Neural cell (in vitro differentiated cells): ENCODE results near the gene C3orf49. TPM values are rescaled to one million over a fixed set of nuclear protein-coding genes. Genes with fewer than 3 reads are reported as not detected.

Experiments
- H2AFZ ChIP-seq: fragments of 200-600, 300-800 bp; sonication (generic), shearing (Covaris generic); 2 replicates; pipeline ENCODE4 v1.6.0; 2014; ENCODE audit warnings: low read depth, mild to moderate bottlenecking, antibody characterized with exemption, low read length, moderate library complexity
- H3F3A ChIP-seq: fragments of 200-600 bp; shearing (Covaris generic); 2 replicates; pipeline ENCODE4 v1.6.1; 2016; ENCODE audit warnings: mild to moderate bottlenecking, moderate library complexity, mixed read lengths, antibody characterized with exemption, low read length; ENCODE audit not compliant: insufficient read depth, poor library complexity, severe bottlenecking
- H3K27ac ChIP-seq: fragments of 200-600, 300-800 bp; sonication (generic), shearing (Covaris generic); 2 replicates; pipeline ENCODE4 v1.5.1; 2014; ENCODE audit warnings: mild to moderate bottlenecking, low read length, moderate library complexity
- H3K27me3 ChIP-seq: fragments of 300-800, 200-600 bp; sonication (generic), shearing (Covaris generic); 2 replicates; pipeline ENCODE4 v1.6.0; 2014; ENCODE audit warnings: mild to moderate bottlenecking, low read depth, low read length, moderate library complexity; ENCODE audit not compliant: insufficient read depth
- H3K36me3 ChIP-seq: fragments of 300-800, 200-600 bp; sonication (generic), shearing (Covaris generic); 2 replicates; pipeline ENCODE4 v1.5.1; 2014; ENCODE audit warnings: mild to moderate bottlenecking, antibody characterized with exemption, low read length, moderate library complexity; ENCODE audit not compliant: insufficient read depth
- H3K4me2 ChIP-seq: fragments of 300-800, 200-600 bp; sonication (generic), shearing (Covaris generic); 2 replicates; pipeline ENCODE4 v1.6.0; 2014; ENCODE audit warnings: mild to moderate bottlenecking, low read length
- H3K4me3 ChIP-seq: fragments of 300-800, 200-600 bp; sonication (generic), shearing (Covaris generic); 2 replicates; pipeline ENCODE4 v1.5.1; 2014; ENCODE audit warnings: mild to moderate bottlenecking, low read length, moderate library complexity
- H3K79me2 ChIP-seq: fragments of 200-600 bp; shearing (Covaris generic); replicated peaks from 2 replicates; pipeline ENCODE4 v1.6.0; 2014; ENCODE audit warnings: mild to moderate bottlenecking, low read length, moderate library complexity; ENCODE audit not compliant: insufficient read depth
- H3K9ac ChIP-seq: fragments of 300-800, 200-600 bp; sonication (generic), shearing (Covaris generic); 2 replicates; pipeline ENCODE4 v1.6.1; 2016; ENCODE audit warnings: mild to moderate bottlenecking, low read length, mixed read lengths
- H3K9me2 ChIP-seq: fragments of 200-600 bp; shearing (Covaris generic); 2 replicates; pipeline ENCODE4 v1.6.1; 2016; ENCODE audit warnings: mild to moderate bottlenecking, low read length, mixed read lengths; ENCODE audit not compliant: insufficient read depth
- H3K9me3 ChIP-seq: fragments of 200-600, 300-800 bp; sonication (generic), shearing (Covaris generic); 2 replicates; pipeline ENCODE4 v1.6.1; 2016; ENCODE audit warnings: mild to moderate bottlenecking, mixed run types, low read length, moderate library complexity, mixed read lengths
- H4K20me1 ChIP-seq: fragments of 200-600 bp; shearing (Covaris generic); 2 replicates; pipeline ENCODE4 v1.6.1; 2016; ENCODE audit warnings: mild to moderate bottlenecking, mixed run types; ENCODE audit not compliant: insufficient read depth
- CTCF ChIP-seq: fragments of 450-650 bp; IDR thresholded peaks from 2 replicates; pipeline ENCODE4 v1.5.1; 2014; ENCODE audit warnings: antibody characterized with exemption, mild to moderate bottlenecking, moderate library complexity; ENCODE audit not compliant: poor library complexity, severe bottlenecking
- EP300 ChIP-seq: fragments of 450-650 bp; conservative IDR thresholded peaks from 2 replicates; pipeline ENCODE4 v1.6.1; 2014; ENCODE audit warnings: antibody characterized with exemption, mild to moderate bottlenecking, moderate library complexity; ENCODE audit not compliant: poor library complexity, severe bottlenecking
- EZH2 ChIP-seq: fragments of 200-600, 300-800 bp; shearing (Covaris generic), sonication (generic); IDR thresholded peaks from 2 replicates; pipeline ENCODE4 v1.6.1; 2014; ENCODE audit warnings: antibody characterized with exemption, low read length, borderline replicate concordance, mild to moderate bottlenecking; ENCODE audit not compliant: insufficient read depth, poor library complexity, severe bottlenecking
- MXI1 ChIP-seq: fragments of 450-650 bp; conservative IDR thresholded peaks from 2 replicates; pipeline ENCODE4 v1.6.1; 2014; ENCODE audit warnings: antibody characterized with exemption, mild to moderate bottlenecking; ENCODE audit not compliant: poor library complexity, severe bottlenecking
- POLR2AphosphoS5 ChIP-seq: IDR thresholded peaks from 2 replicates; pipeline ENCODE4 v1.6.1; 2012
- RAD21 ChIP-seq: fragments of 450-650 bp; conservative IDR thresholded peaks from 2 replicates; pipeline ENCODE4 v1.6.1; 2014; ENCODE audit warnings: antibody characterized with exemption, mild to moderate bottlenecking, moderate library complexity
- REST ChIP-seq: IDR thresholded peaks from 2 replicates; pipeline ENCODE4 v1.6.1; 2012; ENCODE audit warnings: borderline replicate concordance
- SMC3 ChIP-seq: fragments of 450-650 bp; conservative IDR thresholded peaks from 2 replicates; pipeline ENCODE4 v1.6.1; 2014; ENCODE audit warnings: antibody characterized with exemption, mild to moderate bottlenecking, moderate library complexity; ENCODE audit not compliant: poor library complexity
- TAF1 ChIP-seq: IDR thresholded peaks from 2 replicates; pipeline ENCODE4 v1.6.1; 2012; ENCODE audit warnings: low read depth
- polyA plus RNA-seq: library from polyadenylated mRNA; depleted of rRNA; stranded (reverse); fragments of >200 nt; gene quantifications from 2 replicates; pipeline ENCODE4 v1.2.3, GENCODE V29; 2014

Gene C3orf49
- polyA plus RNA-seq, 1 donor from 2014 or later: not detected

- Histone ChIP-seq H3K36me3 (no peaks in the 10 kb centered on the region), H3K79me2 (no peaks in the 10 kb centered on the region), H3K27ac (no peak overlapping the region), H3K27me3 (no peaks in the 10 kb centered on the region), H4K20me1 (no peaks in the 10 kb centered on the region), H3K9me3 (no peaks in the 10 kb centered on the region), H3K9ac (no peak overlapping the region), H3F3A (no peaks in the 10 kb centered on the region), H3K9me2 (no peaks in the 10 kb centered on the region), H2AFZ (no peak overlapping the region), H3K4me2 (no peak overlapping the region), H3K4me3 (no peak overlapping the region)
- TF ChIP-seq POLR2AphosphoS5: no peak
- no peak for TF ChIP-seq EZH2
- no peak for TF ChIP-seq REST
- TF ChIP-seq TAF1: no peak
- no peak for TF ChIP-seq SMC3
- TF ChIP-seq EP300: no peak
- no peak for TF ChIP-seq CTCF
- no peak for TF ChIP-seq RAD21
- no peak for TF ChIP-seq MXI1
Observed at GRCh38 chr3:63798544-63798943, 20.6 kb upstream of the C3orf49 start.

- Histone ChIP-seq H3K9me2 (no peaks in the 10 kb centered on the region), H4K20me1 (no peaks in the 10 kb centered on the region), H3K27me3 (no peaks in the 10 kb centered on the region), H3K9ac (no peak overlapping the region), H3F3A (no peaks in the 10 kb centered on the region), H3K4me3 (no peak overlapping the region), H3K27ac (no peak overlapping the region), H3K9me3 (no peaks in the 10 kb centered on the region), H3K79me2 (no peaks in the 10 kb centered on the region), H3K4me2 (no peak overlapping the region), H2AFZ (no peak overlapping the region), H3K36me3 (no peaks in the 10 kb centered on the region)
- TF ChIP-seq POLR2AphosphoS5: peak; percentile 26
- no peak for TF ChIP-seq CTCF
Observed at GRCh38 chr3:63798949-63799348, 20.1 kb upstream of the C3orf49 start.
